ENCODE results near the gene TMEM62.

GRCh38 chr15:43135351-43135750, 2.0 kb downstream of the TMEM62 start:
- no peak for TF ChIP-seq CTCF (IDR thresholded peaks at IDR 0.05)
- no peak for TF ChIP-seq POLR2A (IDR thresholded peaks at IDR 0.05)
